ENCODE results near the gene STOX2. TPM values are rescaled to one million over a fixed set of nuclear protein-coding genes. Genes with fewer than 3 reads are reported as not detected.

STOX2 gene
- total RNA-seq, 1 donor from 2014 or later: 9.4 TPM

DNA sequence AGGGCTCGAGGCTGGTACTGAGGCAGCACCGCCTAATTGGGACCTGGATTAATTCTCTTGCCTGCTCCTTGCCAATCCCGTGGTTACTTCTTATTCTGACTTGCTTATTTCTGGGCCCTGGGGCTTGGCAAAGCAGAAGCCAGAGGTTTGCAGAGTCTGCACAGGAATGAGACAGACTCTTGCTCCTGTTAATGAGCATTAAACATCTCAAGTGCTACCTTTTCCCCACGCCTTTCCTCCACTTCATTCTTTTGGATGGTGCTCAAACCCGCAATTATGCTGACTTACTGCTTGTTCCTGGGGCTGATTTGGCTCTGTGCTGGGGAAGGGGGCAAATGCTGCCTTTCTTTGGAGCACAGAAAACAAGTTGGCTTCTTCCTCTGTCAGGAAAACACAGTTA is 16.5 kb upstream of the STOX2 start:
- H3K9ac ChIP-seq (ENCODE audit: low read depth in 1 of 3, low read length in 3 of 3): no peak overlapping the region
- no peak overlapping the region for H3K27ac ChIP-seq (ENCODE audit: low read depth, low read length)
- no peaks in the 10 kb centered on the region for H3K4me1 ChIP-seq (ENCODE audit: control insufficient read depth in 3 of 3, insufficient read depth in 3 of 3, low read length in 3 of 3)
- H3K9me3 ChIP-seq (ENCODE audit: control insufficient read depth in 3 of 3, low read length in 3 of 3): no peaks in the 10 kb centered on the region
- peaks cover 0 to 4% (median 0%) of the 10 kb centered on the region in 3 donors for H3K27me3 ChIP-seq (ENCODE audit: control insufficient read depth in 3 of 3, insufficient read depth in 3 of 3, low read length in 3 of 3)
- no peak overlapping the region for H3K4me3 ChIP-seq (ENCODE audit: low read length in 3 of 3)
- H3K36me3 ChIP-seq (ENCODE audit: control insufficient read depth in 3 of 3, insufficient read depth in 3 of 3, low read length in 3 of 3): no peaks in the 10 kb centered on the region

DNA sequence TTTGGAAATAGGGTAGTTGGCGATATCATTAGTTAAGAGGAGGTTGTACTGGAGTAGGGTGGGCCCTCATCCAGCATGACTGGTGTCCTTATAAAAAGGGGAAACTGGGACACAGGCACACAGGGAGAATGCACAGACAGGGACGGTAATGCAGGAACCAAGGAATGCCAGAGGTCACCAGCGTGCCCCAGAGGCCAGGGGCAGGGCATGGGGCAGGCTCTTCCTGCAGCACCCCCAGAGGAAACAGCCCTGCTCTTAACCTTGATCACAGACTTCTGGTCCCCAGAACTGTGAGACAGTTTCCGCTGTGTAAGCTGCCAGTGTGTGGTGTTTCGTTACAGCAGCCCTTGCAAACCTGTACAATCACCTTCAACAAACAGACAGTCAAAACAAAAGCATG is 15.9 kb upstream of the STOX2 start:
- Histone ChIP-seq H3K9me3 (ENCODE audit: control insufficient read depth in 3 of 3, low read length in 3 of 3) (no peaks in the 10 kb centered on the region), H3K9ac (ENCODE audit: low read depth in 1 of 3, low read length in 3 of 3) (no peak overlapping the region), H3K4me1 (ENCODE audit: control insufficient read depth in 3 of 3, insufficient read depth in 3 of 3, low read length in 3 of 3) (no peaks in the 10 kb centered on the region), H3K27ac (ENCODE audit: low read depth, low read length) (no peak overlapping the region), H3K4me3 (ENCODE audit: low read length in 3 of 3) (no peak overlapping the region), H3K36me3 (ENCODE audit: control insufficient read depth in 3 of 3, insufficient read depth in 3 of 3, low read length in 3 of 3) (no peaks in the 10 kb centered on the region), H3K27me3 (ENCODE audit: control insufficient read depth in 3 of 3, insufficient read depth in 3 of 3, low read length in 3 of 3) (peaks cover 0 to 4% (median 0%) of the 10 kb centered on the region in 3 donors)

DNA sequence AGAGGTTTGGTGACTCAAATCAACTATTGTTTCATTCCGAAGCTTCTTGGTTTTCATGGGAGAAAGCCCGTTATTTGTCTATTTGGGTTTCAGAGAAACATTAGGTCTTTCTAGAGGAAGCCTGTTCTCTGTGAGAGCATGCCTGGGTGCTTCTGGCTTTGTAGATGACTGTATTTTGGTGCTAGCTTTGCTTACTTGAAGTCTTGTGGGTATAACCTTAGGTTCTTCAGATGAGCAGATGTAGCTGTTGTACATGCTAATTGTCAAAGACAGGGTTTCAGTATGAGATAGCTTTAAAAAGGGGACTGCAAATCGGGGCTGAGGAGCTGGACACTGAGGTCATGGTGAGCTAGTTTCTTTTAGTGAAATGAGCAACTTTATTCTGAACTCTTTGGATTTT is 7.9 kb upstream of the STOX2 start:
- Histone ChIP-seq H3K9ac (ENCODE audit: low read depth in 1 of 3, low read length in 3 of 3) (no peak overlapping the region), H3K4me1 (ENCODE audit: control insufficient read depth in 3 of 3, insufficient read depth in 3 of 3, low read length in 3 of 3) (no peaks in the 10 kb centered on the region), H3K27me3 (ENCODE audit: control insufficient read depth in 3 of 3, insufficient read depth in 3 of 3, low read length in 3 of 3) (no peaks in the 10 kb centered on the region), H3K4me3 (ENCODE audit: low read length in 3 of 3) (no peak overlapping the region), H3K27ac (ENCODE audit: low read depth, low read length) (no peak overlapping the region), H3K9me3 (ENCODE audit: control insufficient read depth in 3 of 3, low read length in 3 of 3) (no peaks in the 10 kb centered on the region), H3K36me3 (ENCODE audit: control insufficient read depth in 3 of 3, insufficient read depth in 3 of 3, low read length in 3 of 3) (no peaks in the 10 kb centered on the region)

DNA sequence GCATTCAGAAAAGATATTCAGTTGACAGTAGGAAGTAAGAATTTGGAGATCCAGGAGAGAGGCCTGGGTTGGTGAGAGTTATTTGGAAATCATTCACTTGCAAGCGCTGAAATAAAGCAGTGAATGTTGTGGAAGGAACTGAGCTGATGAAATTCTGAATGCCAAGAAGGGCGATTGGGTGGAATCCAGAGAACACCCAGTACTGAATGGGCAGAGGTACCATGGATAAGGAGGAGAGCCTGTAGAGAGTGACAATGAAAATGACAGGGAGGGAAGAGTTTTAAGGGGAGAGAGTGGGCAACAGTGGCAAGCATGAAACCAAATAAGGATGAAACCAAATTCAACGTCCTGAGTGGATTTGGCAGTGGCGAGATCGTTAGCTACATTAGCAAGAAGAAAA is 6.7 kb upstream of the STOX2 start:
- no peak overlapping the region for H3K27ac ChIP-seq (ENCODE audit: low read depth, low read length)

DNA sequence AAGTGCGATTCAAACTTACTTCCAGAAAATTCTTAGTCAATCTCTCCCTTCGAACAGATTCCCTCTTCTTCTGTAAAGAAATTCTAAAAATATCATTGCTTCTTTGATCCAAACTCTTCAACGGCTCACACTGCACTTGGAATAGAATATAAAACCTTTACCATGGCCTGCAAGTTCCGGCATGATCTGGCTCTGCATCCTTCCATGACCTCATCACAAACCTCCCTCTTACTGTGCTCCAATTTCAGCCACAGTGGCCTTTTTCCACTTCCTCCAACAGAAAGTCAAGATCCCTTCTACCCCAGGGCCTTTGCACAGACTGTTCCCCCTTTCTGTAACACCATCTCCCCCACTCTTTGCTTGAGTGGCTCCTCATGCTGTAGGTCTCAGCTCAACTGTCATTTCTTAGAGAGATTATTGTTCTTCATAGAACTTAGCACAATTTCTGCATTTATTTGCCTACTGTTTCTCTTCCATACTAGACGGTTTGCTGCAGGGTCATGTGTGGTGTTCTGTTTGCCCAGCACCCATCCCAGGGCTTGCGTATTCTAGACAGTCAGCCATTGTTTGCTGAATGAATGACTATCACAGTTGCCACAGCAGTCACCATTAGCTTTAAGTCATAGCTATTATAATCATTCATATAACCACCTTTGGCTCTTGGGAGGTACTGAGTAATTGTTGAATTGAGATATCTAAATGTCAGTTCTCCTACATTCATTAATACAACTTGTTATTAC is 1.9 kb upstream of the STOX2 start:
- peaks cover 0 to 6% (median 0%) of the 10 kb centered on the region in 3 donors for H3K27me3 ChIP-seq (ENCODE audit: control insufficient read depth in 3 of 3, insufficient read depth in 3 of 3, low read length in 3 of 3)
- peaks cover 2 to 16% (median 6%) of the 10 kb centered on the region in 3 donors for H3K4me1 ChIP-seq (ENCODE audit: control insufficient read depth in 3 of 3, insufficient read depth in 3 of 3, low read length in 3 of 3)

More for the DNA sequence above, 6.7 kb upstream of the STOX2 start:
- Histone ChIP-seq H3K27me3 (ENCODE audit: control insufficient read depth in 3 of 3, insufficient read depth in 3 of 3, low read length in 3 of 3) (no peaks in the 10 kb centered on the region), H3K36me3 (ENCODE audit: control insufficient read depth in 3 of 3, insufficient read depth in 3 of 3, low read length in 3 of 3) (no peaks in the 10 kb centered on the region), H3K9me3 (ENCODE audit: control insufficient read depth in 3 of 3, low read length in 3 of 3) (no peaks in the 10 kb centered on the region), H3K9ac (ENCODE audit: low read depth in 1 of 3, low read length in 3 of 3) (no peak overlapping the region), H3K4me1 (ENCODE audit: control insufficient read depth in 3 of 3, insufficient read depth in 3 of 3, low read length in 3 of 3) (no peaks in the 10 kb centered on the region), H3K4me3 (ENCODE audit: low read length in 3 of 3) (no peak overlapping the region)

DNA sequence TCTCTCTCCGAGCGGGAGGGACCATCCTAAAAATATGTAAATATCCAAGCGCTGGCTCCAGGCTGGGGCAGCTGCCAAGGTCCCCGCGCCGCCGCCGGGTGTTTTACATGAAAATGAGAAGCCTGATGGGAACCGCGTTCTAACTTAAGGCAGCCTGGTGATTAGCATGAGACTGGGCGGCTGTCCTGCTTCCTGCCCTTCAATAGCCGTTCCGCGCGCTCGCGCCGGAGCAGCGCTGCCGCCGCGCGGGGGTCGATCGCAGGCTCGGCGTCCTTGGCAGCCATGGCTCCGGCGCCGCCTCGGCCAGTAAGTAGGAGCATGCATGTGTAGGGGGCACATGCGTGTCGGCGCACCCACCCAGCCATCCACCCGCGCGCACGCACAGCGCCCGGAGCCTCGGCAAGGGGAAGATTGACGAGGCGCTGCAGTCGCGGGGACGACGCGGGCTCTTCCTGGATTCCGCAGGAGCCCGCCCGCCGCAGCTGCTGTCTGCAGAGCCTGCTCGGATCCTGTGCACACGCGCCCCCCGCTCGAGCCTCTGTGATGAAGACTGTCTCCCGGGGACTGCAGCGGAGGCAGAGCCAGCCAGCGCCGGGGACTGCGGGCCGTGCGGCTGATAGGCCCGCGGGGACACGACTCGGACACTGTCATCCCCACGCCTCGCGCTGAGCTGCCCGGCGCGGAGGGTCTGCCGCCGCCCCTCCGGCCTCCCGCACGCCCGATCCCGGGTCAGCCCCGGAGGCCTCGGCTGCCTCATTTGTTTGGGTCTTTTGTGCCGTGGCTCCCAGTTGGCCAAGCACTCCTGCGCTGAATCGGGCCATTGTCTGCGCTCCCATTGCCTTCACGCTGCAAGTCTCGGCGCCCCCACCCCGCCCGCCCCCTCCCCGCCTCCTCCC is 734 bp downstream of the STOX2 start:
- H3K27ac ChIP-seq (ENCODE audit: low read depth, low read length): peak overlapping the region; percentile 66
- no peaks in the 10 kb centered on the region for H3K9me3 ChIP-seq (ENCODE audit: control insufficient read depth in 3 of 3, low read length in 3 of 3)
- H3K4me1 ChIP-seq (ENCODE audit: control insufficient read depth in 3 of 3, insufficient read depth in 3 of 3, low read length in 3 of 3): peaks cover 2 to 16% (median 6%) of the 10 kb centered on the region in 3 donors
- peaks cover 0 to 11% (median 0%) of the 10 kb centered on the region in 3 donors for H3K27me3 ChIP-seq (ENCODE audit: control insufficient read depth in 3 of 3, insufficient read depth in 3 of 3, low read length in 3 of 3)
- no peaks in the 10 kb centered on the region for H3K36me3 ChIP-seq (ENCODE audit: control insufficient read depth in 3 of 3, insufficient read depth in 3 of 3, low read length in 3 of 3)
- H3K9ac ChIP-seq (ENCODE audit: low read depth in 1 of 3, low read length in 3 of 3): peak overlapping the region; percentile 51 to 89 (median 57)
- H3K4me3 ChIP-seq (ENCODE audit: low read length in 3 of 3): peak overlapping the region; percentile 76 to 86 (median 78)

More for the DNA sequence above, 1.9 kb upstream of the STOX2 start:
- no peak overlapping the region for H3K9ac ChIP-seq (ENCODE audit: low read depth in 1 of 3, low read length in 3 of 3)
- H3K4me3 ChIP-seq (ENCODE audit: low read length in 3 of 3): no peak overlapping the region
- H3K9me3 ChIP-seq (ENCODE audit: control insufficient read depth in 3 of 3, low read length in 3 of 3): no peaks in the 10 kb centered on the region
- H3K27ac ChIP-seq (ENCODE audit: low read depth, low read length): no peak overlapping the region
- no peaks in the 10 kb centered on the region for H3K36me3 ChIP-seq (ENCODE audit: control insufficient read depth in 3 of 3, insufficient read depth in 3 of 3, low read length in 3 of 3)

DNA sequence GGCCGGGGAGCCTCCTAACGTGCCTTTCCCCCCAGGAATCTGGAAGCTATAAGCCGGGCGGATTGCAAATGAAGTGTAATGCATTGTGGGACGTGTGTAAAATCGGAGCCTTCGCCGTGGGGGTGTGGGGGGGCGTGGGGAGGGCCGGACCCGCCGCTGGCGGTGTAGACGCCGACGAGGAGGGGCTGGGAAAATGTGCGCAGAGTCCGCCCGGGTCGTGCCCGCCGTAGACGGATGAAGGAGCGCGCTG is 1.3 kb downstream of the STOX2 start:
- Histone ChIP-seq H3K36me3 (ENCODE audit: control insufficient read depth in 3 of 3, insufficient read depth in 3 of 3, low read length in 3 of 3) (no peaks in the 10 kb centered on the region), H3K27me3 (ENCODE audit: control insufficient read depth in 3 of 3, insufficient read depth in 3 of 3, low read length in 3 of 3) (peaks cover 0 to 11% (median 0%) of the 10 kb centered on the region in 3 donors), H3K9me3 (ENCODE audit: control insufficient read depth in 3 of 3, low read length in 3 of 3) (no peaks in the 10 kb centered on the region), H3K27ac (ENCODE audit: low read depth, low read length) (no peak overlapping the region), H3K9ac (ENCODE audit: low read depth in 1 of 3, low read length in 3 of 3) (peak overlapping the region in 2 of 3 donors; percentile 71 to 79), H3K4me3 (ENCODE audit: low read length in 3 of 3) (peak overlapping the region; percentile 61 to 86 (median 78)), H3K4me1 (ENCODE audit: control insufficient read depth in 3 of 3, insufficient read depth in 3 of 3, low read length in 3 of 3) (peaks cover 2 to 16% (median 6%) of the 10 kb centered on the region in 3 donors)

DNA sequence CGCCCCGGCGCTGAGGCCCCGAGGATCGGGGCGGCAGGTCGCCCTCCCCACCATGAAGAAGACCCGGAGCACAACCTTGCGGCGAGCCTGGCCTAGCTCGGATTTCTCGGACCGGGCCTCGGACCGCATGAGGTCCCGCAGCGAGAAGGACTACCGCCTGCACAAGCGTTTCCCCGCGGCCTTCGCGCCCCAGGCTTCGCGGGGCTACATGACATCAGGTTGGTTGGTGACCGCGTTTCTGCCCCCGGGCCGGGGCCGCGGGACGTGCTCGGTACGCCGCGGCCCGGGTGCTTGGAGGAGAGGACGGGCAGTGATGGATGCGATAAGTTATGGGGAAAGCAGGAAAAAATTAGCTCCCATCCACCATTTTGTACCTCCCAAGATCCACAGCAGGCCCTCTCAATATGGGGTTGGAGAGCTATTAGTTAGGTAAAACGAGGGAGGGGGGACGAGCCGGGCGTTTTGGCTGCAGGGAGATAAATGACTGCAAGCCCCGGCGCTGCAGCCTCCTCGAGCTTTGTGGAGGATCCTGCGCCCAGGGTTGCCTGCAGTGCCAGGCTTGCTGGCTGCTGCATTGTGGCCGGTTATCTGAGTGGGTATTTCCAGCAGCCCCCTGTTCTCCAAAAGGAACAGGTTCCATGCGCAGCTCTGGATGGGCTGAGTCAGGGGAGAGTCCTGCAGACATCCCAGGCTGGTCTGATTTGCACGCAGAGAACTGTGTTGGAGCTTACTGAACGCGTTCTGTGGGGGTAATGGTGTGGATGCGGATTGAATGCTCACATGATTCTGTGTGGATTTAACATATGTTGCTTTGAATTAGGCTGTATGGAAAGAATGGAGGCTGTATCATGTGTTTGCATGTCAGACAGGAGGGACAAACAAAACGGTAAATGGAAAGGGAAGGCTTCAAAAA is 1.9 kb downstream of the STOX2 start:
- Histone ChIP-seq H3K4me3 (ENCODE audit: low read length in 3 of 3) (peak overlapping the region; percentile 61 to 86 (median 78)), H3K9me3 (ENCODE audit: control insufficient read depth in 3 of 3, low read length in 3 of 3) (no peaks in the 10 kb centered on the region), H3K27ac (ENCODE audit: low read depth, low read length) (no peak overlapping the region), H3K27me3 (ENCODE audit: control insufficient read depth in 3 of 3, insufficient read depth in 3 of 3, low read length in 3 of 3) (peaks cover 0 to 11% (median 0%) of the 10 kb centered on the region in 3 donors), H3K36me3 (ENCODE audit: control insufficient read depth in 3 of 3, insufficient read depth in 3 of 3, low read length in 3 of 3) (no peaks in the 10 kb centered on the region), H3K4me1 (ENCODE audit: control insufficient read depth in 3 of 3, insufficient read depth in 3 of 3, low read length in 3 of 3) (peaks cover 2 to 16% (median 6%) of the 10 kb centered on the region in 3 donors), H3K9ac (ENCODE audit: low read depth in 1 of 3, low read length in 3 of 3) (peak overlapping the region in 2 of 3 donors; percentile 71 to 79)

DNA sequence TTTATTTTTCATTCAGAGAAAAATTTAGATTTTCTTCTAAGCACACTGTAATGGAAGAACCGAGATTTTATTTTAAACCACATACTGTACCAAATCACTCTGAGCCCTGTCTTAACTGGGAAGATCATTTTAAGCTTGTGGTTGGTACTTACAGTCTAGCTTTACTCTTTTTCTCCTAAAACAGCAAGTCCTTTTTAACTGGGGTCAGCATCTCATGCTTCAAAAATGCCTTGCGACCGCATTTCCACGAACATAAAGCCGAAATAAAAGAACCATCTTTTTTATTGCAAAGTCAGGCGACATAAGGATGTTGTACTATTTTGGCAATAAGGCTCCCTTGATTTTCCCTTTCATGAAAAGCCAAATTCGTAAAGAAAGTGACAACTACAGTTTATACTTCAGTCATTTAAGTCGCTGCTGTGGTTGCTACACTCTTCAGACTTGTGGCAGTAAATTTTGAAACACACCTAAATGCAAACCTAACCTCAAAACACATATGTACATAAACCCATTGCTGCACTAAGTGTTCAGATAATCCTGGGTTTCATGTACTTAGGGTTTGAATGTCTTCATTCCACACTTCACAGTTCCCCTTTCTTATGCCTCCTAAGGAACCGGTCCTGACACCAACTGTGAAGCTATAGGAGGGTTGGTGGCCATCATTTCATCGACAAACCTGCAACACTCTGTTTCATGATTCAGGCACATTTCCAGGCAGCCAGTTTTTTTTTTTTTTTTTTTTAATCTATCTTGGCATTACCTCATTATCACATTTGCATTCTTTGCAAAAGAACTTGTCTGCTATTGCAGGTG is 3.0 kb downstream of the STOX2 start:
- Histone ChIP-seq H3K36me3 (ENCODE audit: control insufficient read depth in 3 of 3, insufficient read depth in 3 of 3, low read length in 3 of 3) (no peaks in the 10 kb centered on the region), H3K27me3 (ENCODE audit: control insufficient read depth in 3 of 3, insufficient read depth in 3 of 3, low read length in 3 of 3) (peaks cover 0 to 11% (median 0%) of the 10 kb centered on the region in 3 donors), H3K27ac (ENCODE audit: low read depth, low read length) (no peak overlapping the region), H3K9me3 (ENCODE audit: control insufficient read depth in 3 of 3, low read length in 3 of 3) (no peaks in the 10 kb centered on the region), H3K4me1 (ENCODE audit: control insufficient read depth in 3 of 3, insufficient read depth in 3 of 3, low read length in 3 of 3) (peaks cover 2 to 16% (median 6%) of the 10 kb centered on the region in 3 donors), H3K9ac (ENCODE audit: low read depth in 1 of 3, low read length in 3 of 3) (peak overlapping the region in 1 of 3 donors; percentile 17), H3K4me3 (ENCODE audit: low read length in 3 of 3) (no peak overlapping the region)
